Stimulated activated CD4-positive, alpha-beta T cell treated with anti-CD3 and anti-CD28 coated beads, Interleukin-4, amount 100 ng/mL, for 1 hour (primary cell): ENCODE data around the gene PHLPP1.
"Not testable (repeated sequence)": the region's sequence is repeated elsewhere in the genome, so short reads cannot be mapped to it uniquely, and the experiment has no call there.

ENCODE experiments used
- DNase-seq: peaks from one replicate; pipeline ENCODE4 v3.0.0-alpha.2; 2020

The PHLPP1 gene

GRCh38 chr18:62899534-62899933, 184.2 kb downstream of the PHLPP1 start:
- no peak for DNase-seq

GRCh38 chr18:62900132-62900883, 185.0 kb downstream of the PHLPP1 start:
- no peak for DNase-seq

- DNase-seq: no peak
These were observed 187.4 kb downstream of the PHLPP1 start for GRCh38 chr18:62902776-62903175.

GRCh38 chr18:62904396-62905285, 189.3 kb downstream of the PHLPP1 start:
- DNase-seq: no peak

- DNase-seq: no peak
These were observed 197.5 kb downstream of the PHLPP1 start for GRCh38 chr18:62912885-62913284.

DNA sequence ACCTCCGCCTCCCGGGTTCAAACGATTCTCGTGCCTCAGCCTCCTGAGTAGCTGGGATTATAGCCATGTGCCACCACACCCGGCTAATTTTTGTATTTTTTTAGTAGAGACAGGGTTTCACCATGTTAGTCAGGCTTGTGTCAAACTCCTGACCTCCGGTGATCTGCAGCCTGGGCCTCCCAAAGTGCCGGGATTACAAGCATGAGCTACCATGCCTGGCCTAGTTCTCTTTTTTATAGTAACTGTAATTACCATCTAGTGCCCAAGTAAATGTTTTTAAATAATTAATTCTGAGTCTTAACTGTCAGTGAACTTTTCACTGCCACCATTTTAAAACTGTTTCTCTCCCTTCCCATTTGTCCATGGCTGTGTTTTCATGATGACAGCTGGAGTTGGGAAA, 198.5 kb downstream of the PHLPP1 start:
- DNase-seq: not testable (repeated sequence)

- no peak for DNase-seq
These were observed 199.6 kb downstream of the PHLPP1 start for GRCh38 chr18:62914871-62915392.

DNA sequence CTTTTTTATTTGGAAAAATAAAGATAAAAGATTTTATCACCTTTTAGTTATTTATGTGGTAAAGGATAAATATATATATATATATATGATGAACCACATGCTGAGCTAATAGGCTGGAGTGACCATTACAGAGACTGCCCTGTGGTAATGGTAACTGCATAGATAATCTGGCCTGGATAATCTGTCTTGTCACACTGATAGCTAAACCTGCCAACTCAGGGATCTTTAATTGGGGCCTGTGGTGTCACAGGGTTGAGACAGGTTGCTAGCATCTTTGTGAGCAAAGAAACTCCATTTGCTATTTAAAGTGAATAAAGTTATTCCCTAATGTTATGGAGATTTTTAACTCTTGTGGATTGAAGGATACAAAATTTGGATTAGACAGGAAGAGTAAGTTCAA, 203.0 kb downstream of the PHLPP1 start:
- no peak for DNase-seq

DNA sequence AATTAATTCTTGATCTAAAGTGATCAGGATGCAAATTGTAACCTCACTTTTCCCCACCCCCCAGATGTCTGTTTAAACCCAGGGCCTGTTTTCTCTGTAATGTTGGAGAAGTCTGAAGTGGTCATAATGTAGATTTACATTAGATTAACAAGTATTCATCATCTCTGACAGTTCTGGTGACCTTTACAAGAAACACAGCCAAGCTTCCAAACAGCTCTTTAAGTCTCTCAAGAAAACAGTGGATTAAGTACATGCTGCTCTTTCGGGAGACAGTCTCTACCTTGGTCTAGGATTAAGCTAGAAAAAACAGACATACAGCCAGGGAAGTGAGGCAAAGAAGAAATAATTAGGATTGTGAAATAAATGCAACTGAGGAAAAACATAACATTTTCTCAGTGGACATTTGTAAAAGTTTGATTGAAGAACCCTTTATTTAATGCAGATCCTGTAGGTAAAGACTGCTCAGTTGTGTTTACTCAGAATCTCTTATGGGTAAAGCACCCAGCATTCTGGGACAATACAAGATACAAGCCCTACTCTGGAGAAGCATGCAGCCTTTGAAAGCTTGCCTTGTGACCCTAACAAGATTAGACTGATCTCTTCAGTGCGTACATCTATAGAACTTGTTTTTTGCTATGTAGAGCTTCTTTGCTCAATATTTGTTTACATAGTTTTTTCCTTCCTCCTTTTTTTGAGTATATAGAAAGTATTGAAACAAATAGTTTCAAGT, 203.9 kb downstream of the PHLPP1 start:
- DNase-seq: no peak

GRCh38 chr18:62925031-62925688, 209.8 kb downstream of the PHLPP1 start:
- no peak for DNase-seq

DNA sequence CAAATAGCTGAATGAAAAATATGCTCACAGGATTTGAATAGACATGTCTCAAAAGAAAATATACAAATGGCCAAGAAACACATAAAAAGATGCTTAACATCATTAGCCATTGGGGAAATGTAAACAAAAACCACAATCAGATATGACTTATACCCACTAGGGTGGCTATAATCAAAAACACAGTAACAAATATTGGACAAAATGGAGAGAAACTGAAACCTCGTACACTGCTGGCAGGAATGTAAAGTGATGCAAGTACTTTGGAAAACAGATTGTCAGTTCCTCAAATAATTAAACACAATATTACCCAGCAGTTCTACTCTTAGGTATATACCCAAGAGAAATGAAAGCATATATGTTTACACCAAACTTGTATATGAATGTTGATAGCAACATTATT, 213.0 kb downstream of the PHLPP1 start:
- DNase-seq: no peak

DNA sequence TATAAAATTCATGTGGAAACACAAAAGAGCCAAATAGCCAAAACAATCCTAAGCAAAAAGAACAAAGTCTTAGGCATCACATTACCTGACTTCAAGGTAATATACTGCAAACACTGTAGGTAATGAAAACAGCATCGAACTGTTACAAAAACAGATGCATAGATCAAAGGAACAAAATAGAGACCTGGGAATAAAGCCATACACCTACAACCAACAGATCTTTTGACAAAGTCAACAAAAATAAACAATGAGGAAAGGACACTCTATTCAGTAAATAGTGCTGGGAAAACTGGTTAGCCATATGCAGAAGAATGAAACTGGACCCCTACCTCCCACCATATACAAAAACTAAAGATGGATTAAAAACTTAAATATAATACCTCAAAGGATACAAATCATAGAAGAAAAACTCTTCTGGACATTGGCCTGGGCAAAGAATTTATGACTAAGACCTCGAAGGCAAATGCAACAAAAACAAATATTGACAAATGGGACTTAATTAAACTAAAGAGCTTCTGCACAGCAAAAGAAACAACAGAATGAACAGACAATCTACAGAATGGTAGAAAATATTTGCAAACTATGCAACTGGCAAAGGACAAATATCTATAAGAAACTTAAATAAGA, 218.0 kb downstream of the PHLPP1 start:
- DNase-seq: no peak

DNA sequence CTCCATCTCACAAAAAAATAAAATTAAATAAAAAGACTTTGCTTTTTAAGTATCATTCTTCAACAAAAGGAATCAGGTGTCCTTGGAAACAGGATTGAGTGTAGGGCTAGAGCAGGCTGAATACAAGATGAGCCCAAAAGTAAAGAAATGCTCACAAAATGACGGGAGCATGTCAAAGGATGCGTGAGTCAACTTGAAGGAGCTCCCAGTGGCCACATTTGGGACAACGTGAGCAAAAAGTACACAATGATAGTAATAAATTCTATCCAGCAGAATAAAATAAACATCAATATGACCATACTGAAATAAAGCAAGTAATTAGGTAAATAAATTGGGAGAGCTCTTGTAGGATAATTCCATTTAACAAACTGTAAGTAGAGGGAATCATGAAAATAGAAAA, 220.7 kb downstream of the PHLPP1 start:
- no peak for DNase-seq

GRCh38 chr18:62937065-62937464, 221.7 kb downstream of the PHLPP1 start:
- DNase-seq: no peak

DNA sequence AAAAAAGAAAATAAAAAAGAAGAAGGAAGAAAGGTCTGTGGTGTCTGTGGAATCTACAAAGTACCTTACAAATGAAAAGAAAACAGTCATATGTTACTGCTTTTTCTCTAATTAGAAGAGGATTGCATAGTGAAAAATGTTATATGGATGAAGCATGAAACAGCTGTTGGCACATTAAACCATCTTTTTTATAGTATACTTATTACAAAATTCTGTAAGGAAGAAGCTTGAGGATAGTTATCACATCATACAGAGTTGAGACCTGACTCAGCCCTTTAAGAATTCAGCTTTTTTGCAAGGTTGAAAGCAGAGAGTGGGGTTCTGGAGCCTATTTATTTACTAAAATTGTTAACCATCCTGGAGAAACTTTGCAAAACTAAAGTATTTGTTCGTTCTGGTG, 222.7 kb downstream of the PHLPP1 start:
- DNase-seq: no peak

DNA sequence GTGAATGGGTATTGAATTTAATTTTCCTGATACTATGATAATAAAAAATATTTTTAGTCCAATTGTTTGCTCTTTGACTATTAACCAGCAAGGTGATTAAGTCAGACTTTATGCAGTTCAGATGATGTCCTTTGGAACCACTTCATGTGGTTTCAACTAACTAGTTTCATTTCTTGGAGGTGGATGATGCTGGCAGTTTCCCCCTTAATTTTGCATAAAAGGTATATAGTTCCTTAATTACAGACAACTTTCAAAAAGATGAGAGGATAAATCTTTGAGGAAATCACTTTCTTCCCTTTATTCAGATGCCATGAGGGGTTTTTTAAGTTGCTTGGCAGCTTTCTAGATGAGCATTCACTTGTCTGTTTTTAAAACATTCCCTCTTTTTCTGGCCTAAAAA, 223.1 kb downstream of the PHLPP1 start:
- no peak for DNase-seq

GRCh38 chr18:62939433-62939832, 224.1 kb downstream of the PHLPP1 start:
- DNase-seq: no peak

GRCh38 chr18:62939926-62940325, 224.6 kb downstream of the PHLPP1 start:
- no peak for DNase-seq

- DNase-seq: no peak
These were observed 227.2 kb downstream of the PHLPP1 start for GRCh38 chr18:62942578-62942977.

DNA sequence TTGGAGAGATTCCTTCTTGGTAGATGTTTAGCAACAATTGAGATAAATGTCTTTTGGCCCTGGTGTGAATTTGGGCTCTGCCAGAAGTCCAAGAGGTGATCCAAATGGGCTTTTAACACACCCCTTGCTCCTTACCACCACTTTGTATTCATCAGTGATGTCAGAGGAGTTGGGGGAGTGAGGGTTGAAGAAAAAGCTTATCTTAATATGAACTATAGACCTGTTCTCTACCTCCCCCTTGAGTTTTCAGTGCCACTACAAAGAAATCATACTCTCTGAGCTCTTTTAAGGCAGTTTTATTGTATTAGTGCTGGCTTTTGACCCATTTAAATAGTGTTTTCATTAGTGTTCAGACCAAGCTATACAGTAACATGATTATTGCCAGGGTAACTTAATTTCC, 229.1 kb downstream of the PHLPP1 start:
- DNase-seq: no peak

DNA sequence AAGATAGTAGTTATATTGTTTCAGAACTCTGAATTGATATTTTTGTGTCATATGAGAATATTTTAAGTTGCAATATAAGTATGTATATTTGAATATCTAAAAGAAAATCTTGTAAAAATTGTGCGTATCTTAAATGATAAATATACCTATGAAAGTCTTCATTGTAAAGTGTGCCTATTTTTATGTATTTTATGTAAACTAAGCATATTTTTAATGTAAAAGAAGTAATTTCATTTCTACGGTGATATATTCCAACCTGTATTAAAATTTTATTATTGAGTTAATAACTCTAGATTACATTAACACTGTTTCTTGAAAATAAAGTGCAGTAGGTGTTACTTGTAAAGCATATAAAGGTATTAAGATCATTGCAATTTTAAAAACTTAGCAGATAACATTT, 233.4 kb downstream of the PHLPP1 start:
- DNase-seq: no peak

- DNase-seq: no peak
These were observed 234.9 kb downstream of the PHLPP1 start for GRCh38 chr18:62950246-62950645.
